Activated CD4-positive, CD25-positive, alpha-beta regulatory T cell treated with anti-CD3 and anti-CD28 coated beads, Interleukin-2, amount 50 U/mL, for 24 hours (primary cell): Measurements from ENCODE around the gene ABCG4.
"Not testable (repeated sequence)": the region's sequence is repeated elsewhere in the genome, so short reads cannot be mapped to it uniquely, and the experiment has no call there.

ENCODE experiments used
- ATAC-seq, 2 donors: fragments of 150-1000 bp; cut with Tn5 transposase; one replicate each; pipeline ENCODE4 v1.10.0; 2021; ENCODE audit warnings: mild to moderate bottlenecking in 1 of 2, moderate library complexity in 1 of 2

ABCG4 gene

GRCh38 chr11:119185981-119186634 lies 37.3 kb downstream of the ABCG4 start:
- ATAC-seq: no peak

- no peak for ATAC-seq
Observed at GRCh38 chr11:119187123-119187892, 38.5 kb downstream of the ABCG4 start.

- ATAC-seq: no peak
Observed at GRCh38 chr11:119188067-119188466, 39.2 kb downstream of the ABCG4 start.

- no peak for ATAC-seq
Observed at GRCh38 chr11:119188887-119189286, 40.0 kb downstream of the ABCG4 start.

- no peak for ATAC-seq
Observed at GRCh38 chr11:119189393-119189792, 40.5 kb downstream of the ABCG4 start.

GRCh38 chr11:119190531-119190930 lies 41.7 kb downstream of the ABCG4 start:
- ATAC-seq: no peak

- ATAC-seq: not testable (repeated sequence)
Observed at GRCh38 chr11:119191265-119191664, 42.4 kb downstream of the ABCG4 start.

- ATAC-seq: no peak
Observed at GRCh38 chr11:119192111-119192510, 43.3 kb downstream of the ABCG4 start.

- no peak for ATAC-seq
Observed at GRCh38 chr11:119193001-119193400, 44.1 kb downstream of the ABCG4 start.

GRCh38 chr11:119193626-119194025 lies 44.8 kb downstream of the ABCG4 start:
- no peak for ATAC-seq

GRCh38 chr11:119194811-119195440 lies 46.1 kb downstream of the ABCG4 start:
- ATAC-seq: no peak

- ATAC-seq: no peak
Observed at GRCh38 chr11:119195680-119196079, 46.8 kb downstream of the ABCG4 start.

GRCh38 chr11:119196833-119197483 lies 48.1 kb downstream of the ABCG4 start:
- peak; percentile 88 to 91 for ATAC-seq

- ATAC-seq: no peak
Observed at GRCh38 chr11:119198925-119199324, 50.1 kb downstream of the ABCG4 start.

GRCh38 chr11:119201236-119201635 lies 52.4 kb downstream of the ABCG4 start:
- ATAC-seq: not testable (repeated sequence)

GRCh38 chr11:119202554-119202953 lies 53.7 kb downstream of the ABCG4 start:
- ATAC-seq: no peak

- ATAC-seq: no peak
Observed at GRCh38 chr11:119204066-119204465, 55.2 kb downstream of the ABCG4 start.

GRCh38 chr11:119205080-119205479 lies 56.2 kb downstream of the ABCG4 start:
- ATAC-seq: no peak

GRCh38 chr11:119205574-119206510 lies 57.0 kb downstream of the ABCG4 start, which contains the start of gene CBL:
CBL (plus strand) TSS chr11:119206339; CDS start chr11:119206418, 79 bp downstream.
- peak; percentile 86 to 89 for ATAC-seq

- ATAC-seq: peak; percentile 11 to 19
Observed at GRCh38 chr11:119206511-119207414, 57.9 kb downstream of the ABCG4 start.

- no peak for ATAC-seq
Observed at GRCh38 chr11:119207415-119207960, 58.6 kb downstream of the ABCG4 start.
